A549 (cell line): ENCODE results near the gene ZNF543. TPM values are rescaled to one million over a fixed set of nuclear protein-coding genes. Genes with fewer than 3 reads are reported as not detected.

ENCODE experiments used
- ATAC-seq, 2 experiments: fragments of 200-7000 bp in 1 of 2; fragments of >200 bp in 1 of 2; cut with Nextera tagmentation in 1 of 2; cut with Tn5 transposase in 1 of 2; 3 replicates each; pipeline versions ENCODE4 v1.8.0 to v1.9.1; 2018 to 2020; ENCODE audit warnings: mild to moderate bottlenecking in 1 of 2, moderate library complexity in 1 of 2
- CTCF ChIA-PET: fragments of 300-600 bp; sonication (Branson Sonifier 250); formaldehyde crosslinking; extraction: SDS; loops from one replicate; lab custom pipeline; 2021; ENCODE audit warnings: antibody characterized with exemption, inconsistent platforms; lab: Yijun Ruan, JAX
- POLR2A ChIA-PET: fragments of 350-600 bp; formaldehyde crosslinking; extraction: SDS; loops from one replicate; lab custom pipeline; 2021; ENCODE audit warnings: antibody characterized with exemption, inconsistent platforms; lab: Yijun Ruan, JAX
- DNase-seq, 2 experiments: peaks; one replicate each; pipeline versions ENCODE4 v3.0.0 to v3.0.0-alpha.2; 2011 to 2016; ENCODE audit warnings: low read depth in 1 of 2, low spot score in 1 of 2
- FAIRE-seq: peaks from 2 replicates; lab custom pipeline; 2011; peaks lifted over from hg19 to GRCh38; lab: Jason Lieb, UNC
- H3K27ac ChIP-seq, 2 experiments: fragments of >200 bp; sonication (Bioruptor Twin); formaldehyde crosslinking; 3 replicates each; pipeline ENCODE4 v1.5.1; 2016 to 2017
- H3K4me1 ChIP-seq: fragments of >200 bp; sonication (Bioruptor Twin); formaldehyde crosslinking; 3 replicates; pipeline ENCODE4 v1.6.1; 2016
- H3K4me2 ChIP-seq: fragments of >200 bp; sonication (Bioruptor Twin); formaldehyde crosslinking; 3 replicates; pipeline ENCODE4 v1.6.1; 2016
- H3K4me3 ChIP-seq: fragments of >200 bp; sonication (Bioruptor Twin); formaldehyde crosslinking; 3 replicates; pipeline ENCODE4 v1.5.1; 2016
- H3K9me3 ChIP-seq: fragments of >200 bp; sonication (Bioruptor Twin); formaldehyde crosslinking; 3 replicates; pipeline ENCODE4 v1.6.1; 2016
- CBX2 ChIP-seq: fragments of 200-600 bp; sonication (generic); IDR thresholded peaks from 2 replicates; pipeline ENCODE4 v1.6.1; 2016; ENCODE audit warnings: low read depth, mild to moderate bottlenecking, borderline replicate concordance
- CBX8 ChIP-seq: fragments of 200-600 bp; sonication (generic); IDR thresholded peaks from 2 replicates; pipeline ENCODE4 v1.6.1; 2016
- CEBPB ChIP-seq, 2 experiments: fragments of >200 bp in 1 of 2; sonication (Bioruptor Twin) in 1 of 2; formaldehyde crosslinking in 1 of 2; IDR thresholded peaks; 2 replicates each; pipeline ENCODE4 v1.6.1; 2012 to 2016
- CHD2 ChIP-seq: fragments of 150-350 bp; IDR thresholded peaks from 2 replicates; pipeline ENCODE4 v1.6.1; 2014; ENCODE audit warnings: low read length; ENCODE audit not compliant: partially characterized antibody
- E2F6 ChIP-seq: IDR thresholded peaks from 2 replicates; pipeline ENCODE4 v1.6.1; 2012; ENCODE audit warnings: low read depth, borderline replicate concordance
- EHMT2 ChIP-seq: fragments of 200-600 bp; sonication (generic); IDR thresholded peaks from 2 replicates; pipeline ENCODE4 v1.6.1; 2016; ENCODE audit warnings: antibody characterized with exemption, low read depth, mild to moderate bottlenecking, moderate library complexity
- FOSL2 ChIP-seq, 2 experiments: fragments of 450-650 bp in 1 of 2; fragments of >200 bp in 1 of 2; sonication (Bioruptor Twin) in 1 of 2; formaldehyde crosslinking; IDR thresholded peaks; 2 replicates each; pipeline versions ENCODE4 v1.5.0 to v1.6.1; 2016 to 2020; ENCODE audit warnings: mild to moderate bottlenecking in 1 of 2, moderate library complexity in 1 of 2
- GATA3 ChIP-seq: IDR thresholded peaks from 2 replicates; pipeline ENCODE4 v1.6.1; 2012; ENCODE audit warnings: borderline replicate concordance
- HOXB5 ChIP-seq: fragments of 250-450 bp; sonication (Bioruptor Pico); IDR thresholded peaks from 2 replicates; pipeline ENCODE4 v1.5.0; 2020; ENCODE audit warnings: mild to moderate bottlenecking, moderate library complexity
- JUN ChIP-seq, 2 experiments: fragments of >200 bp; sonication (Bioruptor Twin); formaldehyde crosslinking; IDR thresholded peaks; 2 replicates in 1 of 2; 3 replicates in 1 of 2; pipeline ENCODE4 v1.6.1; 2016 to 2017
- JUNB ChIP-seq: fragments of >200 bp; sonication (Bioruptor Twin); formaldehyde crosslinking; IDR thresholded peaks from 2 replicates; pipeline ENCODE4 v1.6.1; 2016
- KDM1A ChIP-seq: fragments of 200-600 bp; sonication (generic); IDR thresholded peaks from 2 replicates; pipeline ENCODE4 v1.6.1; 2016; ENCODE audit warnings: low read depth, mild to moderate bottlenecking
- KDM5A ChIP-seq: fragments of 200-600 bp; sonication (generic); IDR thresholded peaks from 2 replicates; pipeline ENCODE4 v1.6.1; 2016; ENCODE audit warnings: antibody characterized with exemption, mild to moderate bottlenecking
- MAZ ChIP-seq: fragments of 150-350 bp; IDR thresholded peaks from 2 replicates; pipeline ENCODE4 v1.6.1; 2014; ENCODE audit warnings: antibody characterized with exemption, low read depth, low read length, borderline replicate concordance
- PHF8 ChIP-seq: fragments of 200-600 bp; sonication (generic); IDR thresholded peaks from 2 replicates; pipeline ENCODE4 v1.6.1; 2016; ENCODE audit warnings: low read depth, mild to moderate bottlenecking, antibody characterized with exemption, moderate library complexity, borderline replicate concordance
- POLR2A ChIP-seq: IDR thresholded peaks from 2 replicates; pipeline ENCODE4 v1.6.1; 2012; ENCODE audit warnings: mild to moderate bottlenecking, low read length
- RFX5 ChIP-seq: fragments of 450-650 bp; IDR thresholded peaks from 2 replicates; pipeline ENCODE4 v1.7.1; 2014; ENCODE audit warnings: antibody characterized with exemption, mild to moderate bottlenecking, moderate library complexity
- RNF2 ChIP-seq: fragments of 200-600 bp; sonication (generic); IDR thresholded peaks from 2 replicates; pipeline ENCODE4 v1.6.1; 2016; ENCODE audit warnings: low read depth, mild to moderate bottlenecking, antibody characterized with exemption, moderate library complexity, borderline replicate concordance
- TFCP2L1 ChIP-seq: fragments of 250-450 bp; sonication (Bioruptor Pico); IDR thresholded peaks from 2 replicates; pipeline ENCODE4 v1.5.0; 2021; ENCODE audit warnings: mild to moderate bottlenecking
- WGBS: methylation state at CpG from one replicate; pipeline ENCODE4 v1.1.6; 2017; ENCODE audit errors: missing lambda C conversion rate; 5-methylcytosine and 5-hydroxymethylcytosine counted together
- polyA minus RNA-seq: library from RNA; depleted of rRNA, polyadenylated mRNA; stranded (reverse); fragments of >200 nt; gene quantifications from 2 replicates; pipeline ENCODE4 v1.2.3, GENCODE V29; 2011; rRNA and poly(A)+ RNA removed
- polyA plus RNA-seq, 4 experiments: library from polyadenylated mRNA; depleted of rRNA in 3 of 4; stranded (reverse); fragments of >200 nt; fragmentation: RNase III in 1 of 4; extraction: RNeasy Plus Mini Kit Qiagen cat#74134 plus additional on column Dnase treatment in 1 of 4; gene quantifications; 2 replicates in 3 of 4; 3 replicates in 1 of 4; pipeline ENCODE4 v1.2.3, GENCODE V29; 2011 to 2017
- TF ChIP-seq, protein P1 (sequence below): fragments of 250-450 bp; sonication (Bioruptor Pico); IDR thresholded peaks from 2 replicates; pipeline ENCODE4 v1.5.0; 2021; ENCODE audit warnings: mild to moderate bottlenecking, moderate library complexity, borderline replicate concordance
- TF ChIP-seq, protein P2 (sequence below): fragments of >200 bp; sonication (Bioruptor Twin); formaldehyde crosslinking; IDR thresholded peaks from 2 replicates; pipeline ENCODE4 v1.6.1; 2016
- TF ChIP-seq, protein P3 (sequence below): IDR thresholded peaks from 2 replicates; pipeline ENCODE4 v1.6.1; 2012
- TF ChIP-seq, protein P4 (sequence below): IDR thresholded peaks from 2 replicates; pipeline ENCODE4 v1.6.1; 2012

The ZNF543 gene
- 3.9 and 4.4 TPM in 2 replicates for polyA plus RNA-seq (2011; rRNA removed)
- 0.77 and 1.0 TPM in 2 replicates for polyA plus RNA-seq (2012; cell fraction: cytosol; rRNA removed)
- polyA plus RNA-seq (2012; cell fraction: nucleus; rRNA removed), result 0.47 and 1.0 TPM in 2 replicates
- 1.4 to 1.5 TPM (median 1.4 TPM) in 3 replicates for polyA plus RNA-seq (2017; fragmentation: RNase III; extraction: RNeasy Plus Mini Kit Qiagen cat#74134 plus additional on column Dnase treatment)
- 11.8 TPM in 2 replicates for polyA minus RNA-seq

DNA sequence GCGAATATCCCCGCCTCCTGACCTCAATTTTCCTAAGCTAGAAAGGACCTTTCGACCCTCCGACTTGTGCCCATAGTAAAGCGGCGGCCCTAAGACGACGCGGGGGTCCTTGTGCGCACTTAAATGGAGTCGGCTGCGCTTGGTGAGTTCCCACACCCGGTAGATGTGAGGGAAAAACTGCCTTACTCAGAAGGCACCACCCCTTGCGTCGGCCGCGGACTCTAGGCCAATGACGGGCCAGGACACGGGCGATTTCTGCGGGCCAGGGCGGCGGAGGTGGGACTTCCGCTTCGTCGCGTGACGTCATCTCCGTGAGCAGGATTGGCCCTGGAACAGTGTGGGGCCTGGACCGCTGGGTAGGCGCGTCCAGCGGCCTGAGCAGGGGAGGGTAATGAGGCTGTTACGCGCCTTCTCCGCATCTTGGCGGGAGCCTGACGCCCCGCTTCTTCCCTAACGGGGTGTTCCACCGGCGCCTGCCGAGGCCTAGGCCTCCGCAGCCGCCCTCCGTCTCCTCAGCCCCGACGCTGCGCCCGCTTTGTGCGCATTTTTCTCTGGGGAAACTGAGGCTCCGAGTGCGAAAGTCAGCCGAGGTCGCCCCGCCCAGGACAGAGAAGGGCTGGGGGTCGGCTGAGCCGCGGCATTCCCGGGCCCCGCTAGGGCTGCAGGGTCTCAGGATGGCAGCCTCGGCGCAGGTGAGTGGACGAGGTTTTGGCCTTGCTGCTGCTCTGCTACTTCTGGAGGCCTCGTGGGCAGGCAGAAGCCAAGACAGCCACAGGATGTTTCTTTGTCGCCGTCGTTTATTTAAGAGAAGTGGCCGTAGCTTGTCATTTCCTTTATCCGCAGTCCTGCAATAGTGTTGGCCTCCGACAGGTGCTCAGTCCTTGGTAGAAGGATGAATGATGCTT, at the start of gene ZNF543:
ZNF543 (plus strand) TSS at position 293 of the 905 bp plus-strand sequence; CDS start at position 675, 382 bp downstream.
- DNase-seq, result peak; percentile 98 to 99
- TF ChIP-seq POLR2A (peak; percentile 65), MAZ (no peak), RFX5 (peak; percentile 25; the same call in 1 of the 2 replicates), GATA3 (no peak; the same call in 1 of the 2 replicates), CBX2 (no peak), EHMT2 (no peak), KDM5A (no peak), E2F6 (peak; percentile 73; the same call in 1 of the 2 replicates), JUNB (no peak), CEBPB (IDR thresholded peaks at IDR 0.05) (no peak), CBX8 (no peak), PHF8 (peak; percentile 97), CHD2 (no peak), HOXB5 (CRISPR knock-in tag) (0 out of 2 replicates have a peak, but pooled peaks have one; percentile 41), RNF2 (peak; percentile 54; the same call in 1 of the 2 replicates), JUN (IDR thresholded peaks at IDR 0.05) (peak in 1 of 2 experiments; percentile 65; a peak in 3 of 5 replicates), TFCP2L1 (CRISPR knock-in tag) (no peak), KDM1A (no peak), FOSL2 (IDR thresholded peaks at IDR 0.05) (no peak), FOSL2 (CRISPR knock-in tag; IDR thresholded peaks at IDR 0.05) (peak; percentile 80; the same call in 1 of the 2 replicates)
- TF ChIP-seq, protein P1, sequence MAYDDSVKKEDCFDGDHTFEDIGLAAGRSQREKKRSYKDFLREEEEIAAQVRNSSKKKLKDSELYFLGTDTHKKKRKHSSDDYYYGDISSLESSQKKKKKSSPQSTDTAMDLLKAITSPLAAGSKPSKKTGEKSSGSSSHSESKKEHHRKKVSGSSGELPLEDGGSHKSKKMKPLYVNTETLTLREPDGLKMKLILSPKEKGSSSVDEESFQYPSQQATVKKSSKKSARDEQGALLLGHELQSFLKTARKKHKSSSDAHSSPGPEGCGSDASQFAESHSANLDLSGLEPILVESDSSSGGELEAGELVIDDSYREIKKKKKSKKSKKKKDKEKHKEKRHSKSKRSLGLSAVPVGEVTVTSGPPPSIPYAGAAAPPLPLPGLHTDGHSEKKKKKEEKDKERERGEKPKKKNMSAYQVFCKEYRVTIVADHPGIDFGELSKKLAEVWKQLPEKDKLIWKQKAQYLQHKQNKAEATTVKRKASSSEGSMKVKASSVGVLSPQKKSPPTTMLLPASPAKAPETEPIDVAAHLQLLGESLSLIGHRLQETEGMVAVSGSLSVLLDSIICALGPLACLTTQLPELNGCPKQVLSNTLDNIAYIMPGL (CRISPR knock-in tag), result peak; percentile 65; the same call in 1 of the 2 replicates
- TF ChIP-seq, protein P2, sequence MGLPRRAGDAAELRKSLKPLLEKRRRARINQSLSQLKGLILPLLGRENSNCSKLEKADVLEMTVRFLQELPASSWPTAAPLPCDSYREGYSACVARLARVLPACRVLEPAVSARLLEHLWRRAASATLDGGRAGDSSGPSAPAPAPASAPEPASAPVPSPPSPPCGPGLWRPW, result no peak
- TF ChIP-seq, protein P3, sequence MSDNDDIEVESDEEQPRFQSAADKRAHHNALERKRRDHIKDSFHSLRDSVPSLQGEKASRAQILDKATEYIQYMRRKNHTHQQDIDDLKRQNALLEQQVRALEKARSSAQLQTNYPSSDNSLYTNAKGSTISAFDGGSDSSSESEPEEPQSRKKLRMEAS, result peak; percentile 85
- TF ChIP-seq, protein P4, sequence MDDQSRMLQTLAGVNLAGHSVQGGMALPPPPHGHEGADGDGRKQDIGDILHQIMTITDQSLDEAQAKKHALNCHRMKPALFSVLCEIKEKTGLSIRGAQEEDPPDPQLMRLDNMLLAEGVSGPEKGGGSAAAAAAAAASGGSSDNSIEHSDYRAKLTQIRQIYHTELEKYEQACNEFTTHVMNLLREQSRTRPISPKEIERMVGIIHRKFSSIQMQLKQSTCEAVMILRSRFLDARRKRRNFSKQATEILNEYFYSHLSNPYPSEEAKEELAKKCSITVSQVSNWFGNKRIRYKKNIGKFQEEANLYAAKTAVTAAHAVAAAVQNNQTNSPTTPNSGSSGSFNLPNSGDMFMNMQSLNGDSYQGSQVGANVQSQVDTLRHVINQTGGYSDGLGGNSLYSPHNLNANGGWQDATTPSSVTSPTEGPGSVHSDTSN, result no peak
- TF ChIP-seq, all 56 proteins: peak for 10
- Histone ChIP-seq H3K4me2 (peak within 1 kb of the TSS; percentile 82), H3K4me3 (peak within 1 kb of the TSS; percentile 87), H3K27ac (peak within 1 kb of the TSS; percentile 88 to 93), H3K9me3 (peaks cover 84% of the 10 kb centered on the region), H3K4me1 (no peaks in the 10 kb centered on the region)
- POLR2A ChIA-PET, result interaction anchor here (0.9 kb wide), 1 partner anchor 361 kb away, joined by 3 read pairs; the partner anchor contains the start of gene ZNF551
- ATAC-seq (peak; percentile 98 to 100), FAIRE-seq (peak; percentile 98)
- 4% methylated on average over 52 of the region's 71 CpGs for WGBS
- CTCF ChIA-PET, result interaction anchor here (1.1 kb wide), 1 partner anchor 9 kb away, joined by 3 read pairs; no protein-coding TSS in a partner anchor
